GM19397 (cell line): ENCODE data around the gene UCHL3.
A peak's percentile ranks its signal among the peaks of the same experiment; 100 is the strongest.

Experiments used
- ATAC-seq: cut with Tn5 transposase; IDR thresholded peaks from one replicate; pipeline ENCODE4 v1.9.1; 2021; ENCODE audit warnings: mild to moderate bottlenecking, moderate library complexity; ENCODE audit not compliant: unreplicated experiment

Gene UCHL3

GRCh38 chr13:75618308-75618707, 68.7 kb downstream of the UCHL3 start:
- ATAC-seq = no peak

GRCh38 chr13:75620020-75620419, 70.4 kb downstream of the UCHL3 start:
- ATAC-seq = no peak

- ATAC-seq = no peak
These were observed 71.6 kb downstream of the UCHL3 start for GRCh38 chr13:75621147-75621546.

- no peak for ATAC-seq
These were observed 79.2 kb downstream of the UCHL3 start for GRCh38 chr13:75628801-75629200.

- ATAC-seq = no peak
These were observed 83.7 kb downstream of the UCHL3 start for GRCh38 chr13:75633285-75633684.

- ATAC-seq = no peak
These were observed 85.7 kb downstream of the UCHL3 start for GRCh38 chr13:75635101-75635827.

GRCh38 chr13:75635828-75636435, 86.3 kb downstream of the UCHL3 start, which contains the start of gene LMO7:
TSS of gene LMO7 (plus strand) at chr13:75636330. CDS start at chr13:75636658, 328 bp downstream.
- ATAC-seq = peak; percentile 71

GRCh38 chr13:75636436-75637180, 87.0 kb downstream of the UCHL3 start:
- peak; percentile 54 for ATAC-seq

- ATAC-seq = no peak
These were observed 87.7 kb downstream of the UCHL3 start for GRCh38 chr13:75637181-75637750.

GRCh38 chr13:75639454-75639853, 89.9 kb downstream of the UCHL3 start:
- no peak for ATAC-seq

- ATAC-seq = no peak
These were observed 91.4 kb downstream of the UCHL3 start for GRCh38 chr13:75641026-75641425.

GRCh38 chr13:75643182-75643581, 93.6 kb downstream of the UCHL3 start:
- no peak for ATAC-seq

GRCh38 chr13:75643693-75644092, 94.1 kb downstream of the UCHL3 start:
- ATAC-seq = no peak

- ATAC-seq = no peak
These were observed 95.5 kb downstream of the UCHL3 start for GRCh38 chr13:75645141-75645540.

GRCh38 chr13:75647126-75647784, 97.7 kb downstream of the UCHL3 start:
- peak; percentile 77 for ATAC-seq

GRCh38 chr13:75648446-75648845, 98.9 kb downstream of the UCHL3 start:
- ATAC-seq = no peak

GRCh38 chr13:75651013-75651412, 101.4 kb downstream of the UCHL3 start:
- ATAC-seq = no peak

GRCh38 chr13:75652726-75653125, 103.1 kb downstream of the UCHL3 start:
- no peak for ATAC-seq
